SK-N-SH (cell line): ENCODE results near the gene BCL11B. TPM values are rescaled to one million over a fixed set of nuclear protein-coding genes. Genes with fewer than 3 reads are reported as not detected.

Experiments used
- CTCF ChIA-PET: fragments of 300-600, 350-600 bp; formaldehyde crosslinking; extraction: SDS; loops from one replicate; lab custom pipeline; 2021; lab: Yijun Ruan, JAX
- POLR2A ChIA-PET: fragments of 350-600 bp; sonication (Branson Sonifier 250); formaldehyde crosslinking; extraction: SDS; loops from one replicate; lab custom pipeline; 2020; ENCODE audit warnings: antibody characterized with exemption, inconsistent platforms; lab: Yijun Ruan, JAX
- DNase-seq: peaks from one replicate; pipeline ENCODE4 v3.0.0; 2012
- H2AFZ ChIP-seq: fragments of 200-600 bp; sonication (generic); 2 replicates; pipeline ENCODE4 v1.8.1; 2016; ENCODE audit warnings: antibody characterized with exemption, mild to moderate bottlenecking, low read depth
- H3F3A ChIP-seq: fragments of 200-600 bp; sonication (generic); replicated peaks from 2 replicates; pipeline ENCODE3; 2016; ENCODE audit warnings: antibody characterized with exemption, mild to moderate bottlenecking; ENCODE audit not compliant: insufficient read depth
- H3K27ac ChIP-seq, 2 experiments: fragments of 200-500 bp in 1 of 2; fragments of 200-600 bp in 1 of 2; sonication (Bioruptor generic) in 1 of 2; sonication (generic), shearing (Covaris generic) in 1 of 2; 2 replicates each; pipeline versions ENCODE4 v1.5.1 to v1.6.1; 2014 to 2016; ENCODE audit warnings: low read depth in 2 of 2, inconsistent platforms in 1 of 2, low read length in 1 of 2, mild to moderate bottlenecking in 1 of 2, mixed read lengths in 1 of 2
- H3K27me3 ChIP-seq: fragments of 200-600 bp; sonication (generic), shearing (Covaris generic); 2 replicates; pipeline ENCODE4 v1.6.1; 2016; ENCODE audit warnings: mixed run types; ENCODE audit not compliant: insufficient read depth
- H3K36me3 ChIP-seq, 2 experiments: fragments of 200-500 bp in 1 of 2; fragments of 200-600 bp in 1 of 2; sonication (Bioruptor generic) in 1 of 2; sonication (generic) in 1 of 2; replicated peaks in 1 of 2; 2 replicates each; pipeline versions ENCODE3 to v1.5.1; 2014 to 2016; ENCODE audit warnings: low read length in 1 of 2, mild to moderate bottlenecking in 1 of 2; ENCODE audit not compliant: insufficient read depth in 2 of 2, control insufficient read depth in 1 of 2
- H3K4me1 ChIP-seq, 2 experiments: fragments of 200-500 bp in 1 of 2; fragments of 200-600 bp in 1 of 2; sonication (Bioruptor generic) in 1 of 2; sonication (generic), shearing (Covaris generic) in 1 of 2; 2 replicates each; pipeline versions ENCODE4 v1.5.1 to v1.6.1; 2014 to 2016; ENCODE audit warnings: low read depth in 1 of 2, low read length in 1 of 2, mixed run types in 1 of 2; ENCODE audit not compliant: insufficient read depth in 2 of 2, control insufficient read depth in 1 of 2
- H3K4me2 ChIP-seq: fragments of 200-600 bp; sonication (generic), shearing (Covaris generic); 2 replicates; pipeline ENCODE4 v1.6.1; 2017; ENCODE audit warnings: mixed run types
- H3K4me3 ChIP-seq, 2 experiments: fragments of 200-500 bp in 1 of 2; fragments of 200-600 bp in 1 of 2; sonication (Bioruptor generic) in 1 of 2; sonication (generic), shearing (Covaris generic) in 1 of 2; 2 replicates each; pipeline versions ENCODE4 v1.5.1 to v1.8.1; 2014 to 2016; ENCODE audit warnings: low read depth in 2 of 2, inconsistent platforms in 1 of 2, low read length in 1 of 2, mild to moderate bottlenecking in 1 of 2, mixed read lengths in 1 of 2, moderate library complexity in 1 of 2
- H3K79me2 ChIP-seq: fragments of 200-600 bp; sonication (generic); 2 replicates; pipeline ENCODE4 v1.8.1; 2017; ENCODE audit warnings: mild to moderate bottlenecking; ENCODE audit not compliant: insufficient read depth
- H3K9ac ChIP-seq: fragments of 200-600 bp; sonication (generic); 2 replicates; pipeline ENCODE4 v1.6.1; 2017; ENCODE audit warnings: mixed run types
- H3K9me2 ChIP-seq: fragments of 200-600 bp; sonication (generic); 2 replicates; pipeline ENCODE4 v1.6.1; 2017; ENCODE audit warnings: mixed run types
- H3K9me3 ChIP-seq: fragments of 200-600 bp; sonication (generic); 2 replicates; pipeline ENCODE4 v1.6.1; 2017; ENCODE audit warnings: mixed run types, mild to moderate bottlenecking, moderate library complexity
- H4K20me1 ChIP-seq: fragments of 200-600 bp; sonication (generic); 2 replicates; pipeline ENCODE4 v1.6.1; 2017; ENCODE audit warnings: mild to moderate bottlenecking, mixed run types; ENCODE audit not compliant: insufficient read depth
- EP300 ChIP-seq, 2 experiments: IDR thresholded peaks; 2 replicates each; pipeline versions ENCODE4 v1.4.0 to v1.6.1; 2012; ENCODE audit warnings: borderline replicate concordance in 1 of 2, low read depth in 1 of 2, low read length in 1 of 2
- FOXJ3 ChIP-seq: sonication (generic); formaldehyde crosslinking; IDR thresholded peaks from 2 replicates; pipeline ENCODE4 v1.5.1; 2020; ENCODE audit warnings: mild to moderate bottlenecking, missing genetic modification reagents
- FOXM1 ChIP-seq: IDR thresholded peaks from 2 replicates; pipeline ENCODE4 v1.4.0; 2012; ENCODE audit warnings: low read depth, mild to moderate bottlenecking
- GABPA ChIP-seq: IDR thresholded peaks from 2 replicates; pipeline ENCODE4 v1.4.0; 2012; ENCODE audit warnings: low read depth, mild to moderate bottlenecking
- GATA2 ChIP-seq: sonication (generic); formaldehyde crosslinking; IDR thresholded peaks from 2 replicates; pipeline ENCODE4 v1.5.0; 2020; ENCODE audit warnings: mild to moderate bottlenecking, missing genetic modification reagents
- JUND ChIP-seq: IDR thresholded peaks from 2 replicates; pipeline ENCODE4 v1.4.0; 2012
- MAX ChIP-seq: IDR thresholded peaks from 2 replicates; pipeline ENCODE4 v1.4.0; 2012; ENCODE audit warnings: low read depth
- NRF1 ChIP-seq: IDR thresholded peaks from 2 replicates; pipeline ENCODE4 v1.6.1; 2012; ENCODE audit warnings: low read depth, mild to moderate bottlenecking, low read length
- PBX3 ChIP-seq: IDR thresholded peaks from 2 replicates; pipeline ENCODE4; 2012
- POLR2AphosphoS5 ChIP-seq: IDR thresholded peaks from 2 replicates; pipeline ENCODE4 v1.6.1; 2012; ENCODE audit warnings: low read depth, low read length
- REST ChIP-seq: IDR thresholded peaks from 2 replicates; pipeline ENCODE4 v1.6.1; 2012; ENCODE audit warnings: mild to moderate bottlenecking, low read depth, low read length, moderate library complexity
- RXRA ChIP-seq: IDR thresholded peaks from 2 replicates; pipeline ENCODE4 v1.4.0; 2012; ENCODE audit warnings: low read depth, mild to moderate bottlenecking, borderline replicate concordance
- SMC3 ChIP-seq: IDR thresholded peaks from 2 replicates; pipeline ENCODE4 v1.6.1; 2012; ENCODE audit warnings: low read depth, low read length, improper control_type of control experiment
- TAF1 ChIP-seq: IDR thresholded peaks from 2 replicates; pipeline ENCODE4 v1.6.1; 2012; ENCODE audit warnings: low read depth, mild to moderate bottlenecking, low read length, moderate library complexity, borderline replicate concordance
- TEAD4 ChIP-seq: IDR thresholded peaks from 2 replicates; pipeline ENCODE4 v1.4.0; 2012; ENCODE audit warnings: mild to moderate bottlenecking, borderline replicate concordance; ENCODE audit not compliant: insufficient read depth
- USF1 ChIP-seq: IDR thresholded peaks from 2 replicates; pipeline ENCODE4 v1.4.0; 2012; ENCODE audit warnings: low read depth, borderline replicate concordance
- YY1 ChIP-seq: IDR thresholded peaks from 2 replicates; pipeline ENCODE4 v1.4.0; 2012; ENCODE audit warnings: low read depth, mild to moderate bottlenecking
- WGBS: methylation state at CpG from one replicate; pipeline ENCODE4 v1.1.6; 2017; ENCODE audit warnings: low lambda C conversion rate; 5-methylcytosine and 5-hydroxymethylcytosine counted together
- polyA plus RNA-seq, 3 experiments: library from polyadenylated mRNA; depleted of rRNA; stranded (reverse); fragments of >200 nt; gene quantifications; 2 replicates each; pipeline ENCODE4 v1.2.3, GENCODE V29; 2012
- TF ChIP-seq, protein P1 (sequence below): IDR thresholded peaks from 2 replicates; pipeline ENCODE4 v1.4.0; 2012; ENCODE audit warnings: low read depth, borderline replicate concordance
- TF ChIP-seq, protein P2 (sequence below): fragments of 150-350 bp; IDR thresholded peaks from 2 replicates; pipeline ENCODE4 v1.6.1; 2016; ENCODE audit warnings: mild to moderate bottlenecking, low read depth, low read length

BCL11B gene
- polyA plus RNA-seq, 1 of the 3 experiments (the other 2 are of a cell fraction) = not detected

- Histone ChIP-seq H3K4me3 (no peak overlapping the region), H3K4me2 (no peak overlapping the region), H3K79me2 (no peaks in the 10 kb centered on the region), H3K9me2 (no peaks in the 10 kb centered on the region), H4K20me1 (no peaks in the 10 kb centered on the region), H3K9me3 (no peaks in the 10 kb centered on the region), H2AFZ (no peak overlapping the region), H3K9ac (no peak overlapping the region), H3K36me3 (no peaks in the 10 kb centered on the region), H3K27ac (no peak overlapping the region), H3K4me1 (no peaks in the 10 kb centered on the region; a peak in 1 of 4 replicates), H3F3A (no peaks in the 10 kb centered on the region), H3K27me3 (peaks cover 67% of the 10 kb centered on the region)
- WGBS = 9% methylated on average over 6 of the region's 6 CpGs
- ChIA-PET CTCF (interaction anchor here (3.4 kb wide), 1 partner anchor 63 kb away, joined by 12 read pairs; no protein-coding TSS in a partner anchor), POLR2A (no interaction called here)
- no peak for DNase-seq
- TF ChIP-seq REST = no peak
- no peak for TF ChIP-seq PBX3
- no peak for TF ChIP-seq TAF1
- no peak for TF ChIP-seq TEAD4
- TF ChIP-seq YY1 = no peak
- TF ChIP-seq EP300 (IDR thresholded peaks at IDR 0.05; ENCODE audit: borderline replicate concordance in 1 of 2, low read depth in 1 of 2, low read length in 1 of 2) = no peak
- no peak for TF ChIP-seq RXRA
- no peak for TF ChIP-seq USF1
- TF ChIP-seq SMC3 = no peak
- no peak for TF ChIP-seq GABPA
Observed at GRCh38 chr14:99203080-99203479, 68.9 kb downstream of the BCL11B start.

- Histone ChIP-seq H3K4me3 (no peak overlapping the region), H3K4me1 (no peaks in the 10 kb centered on the region; a peak in 1 of 4 replicates), H3K36me3 (no peaks in the 10 kb centered on the region), H3K9ac (no peak overlapping the region), H3K27ac (no peak overlapping the region), H4K20me1 (no peaks in the 10 kb centered on the region), H3K9me3 (no peaks in the 10 kb centered on the region), H3K27me3 (peaks cover 72% of the 10 kb centered on the region), H3K4me2 (no peak overlapping the region), H2AFZ (no peak overlapping the region), H3K9me2 (no peaks in the 10 kb centered on the region), H3F3A (no peaks in the 10 kb centered on the region), H3K79me2 (no peaks in the 10 kb centered on the region)
- no peak for TF ChIP-seq POLR2AphosphoS5
- TF ChIP-seq FOXJ3 (CRISPR knock-in tag) = no peak
- no peak for TF ChIP-seq NRF1
- TF ChIP-seq, protein P1, sequence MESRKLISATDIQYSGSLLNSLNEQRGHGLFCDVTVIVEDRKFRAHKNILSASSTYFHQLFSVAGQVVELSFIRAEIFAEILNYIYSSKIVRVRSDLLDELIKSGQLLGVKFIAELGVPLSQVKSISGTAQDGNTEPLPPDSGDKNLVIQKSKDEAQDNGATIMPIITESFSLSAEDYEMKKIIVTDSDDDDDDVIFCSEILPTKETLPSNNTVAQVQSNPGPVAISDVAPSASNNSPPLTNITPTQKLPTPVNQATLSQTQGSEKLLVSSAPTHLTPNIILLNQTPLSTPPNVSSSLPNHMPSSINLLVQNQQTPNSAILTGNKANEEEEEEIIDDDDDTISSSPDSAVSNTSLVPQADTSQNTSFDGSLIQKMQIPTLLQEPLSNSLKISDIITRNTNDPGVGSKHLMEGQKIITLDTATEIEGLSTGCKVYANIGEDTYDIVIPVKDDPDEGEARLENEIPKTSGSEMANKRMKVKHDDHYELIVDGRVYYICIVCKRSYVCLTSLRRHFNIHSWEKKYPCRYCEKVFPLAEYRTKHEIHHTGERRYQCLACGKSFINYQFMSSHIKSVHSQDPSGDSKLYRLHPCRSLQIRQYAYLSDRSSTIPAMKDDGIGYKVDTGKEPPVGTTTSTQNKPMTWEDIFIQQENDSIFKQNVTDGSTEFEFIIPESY = no peak
- TF ChIP-seq JUND = no peak
- TF ChIP-seq MAX = no peak
- TF ChIP-seq GABPA = no peak
- no peak for TF ChIP-seq GATA2 (CRISPR knock-in tag)
- TF ChIP-seq FOXM1 = no peak
- TF ChIP-seq, protein P2, sequence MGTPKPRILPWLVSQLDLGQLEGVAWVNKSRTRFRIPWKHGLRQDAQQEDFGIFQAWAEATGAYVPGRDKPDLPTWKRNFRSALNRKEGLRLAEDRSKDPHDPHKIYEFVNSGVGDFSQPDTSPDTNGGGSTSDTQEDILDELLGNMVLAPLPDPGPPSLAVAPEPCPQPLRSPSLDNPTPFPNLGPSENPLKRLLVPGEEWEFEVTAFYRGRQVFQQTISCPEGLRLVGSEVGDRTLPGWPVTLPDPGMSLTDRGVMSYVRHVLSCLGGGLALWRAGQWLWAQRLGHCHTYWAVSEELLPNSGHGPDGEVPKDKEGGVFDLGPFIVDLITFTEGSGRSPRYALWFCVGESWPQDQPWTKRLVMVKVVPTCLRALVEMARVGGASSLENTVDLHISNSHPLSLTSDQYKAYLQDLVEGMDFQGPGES = no peak
- no peak for DNase-seq
- 7% methylated on average over 4 of the region's 8 CpGs for whole genome bisulfite sequencing
- ChIA-PET CTCF (interaction anchor here (3.4 kb wide), 1 partner anchor 64 kb away, joined by 12 read pairs; no protein-coding TSS in a partner anchor), POLR2A (no interaction called here)
Observed at GRCh38 chr14:99202516-99202915, 69.5 kb downstream of the BCL11B start.
